ENCODE data around the gene CENPA. TPM values are rescaled to one million over a fixed set of nuclear protein-coding genes. Genes with fewer than 3 reads are reported as not detected.

Gene CENPA
- total RNA-seq, 2 donors from 2014 or later: 0.35 to 0.41 TPM

- Histone ChIP-seq H3K4me3 (no peak overlapping the region), H3K9me3 (no peaks in the 10 kb centered on the region), H3K27ac (no peak overlapping the region), H3K27me3 (no peaks in the 10 kb centered on the region), H3K36me3 (no peaks in the 10 kb centered on the region), H3K4me1 (no peaks in the 10 kb centered on the region)
- TF ChIP-seq CTCF (IDR thresholded peaks at IDR 0.05): no peak
- no peak for DNase-seq (ENCODE audit: low spot score)
Observed at GRCh38 chr2:26822877-26823276, 37.0 kb downstream of the CENPA start.

GRCh38 chr2:26838121-26838906, 52.5 kb downstream of the CENPA start:
- no peak for TF ChIP-seq CTCF (IDR thresholded peaks at IDR 0.05)
- H3K36me3 ChIP-seq: no peaks in the 10 kb centered on the region
- no peak overlapping the region for H3K4me3 ChIP-seq
- no peaks in the 10 kb centered on the region for H3K9me3 ChIP-seq
- H3K27ac ChIP-seq: no peak overlapping the region
- no peaks in the 10 kb centered on the region for H3K27me3 ChIP-seq
- no peak for DNase-seq (ENCODE audit: low spot score)
- H3K4me1 ChIP-seq: no peaks in the 10 kb centered on the region

GRCh38 chr2:26840937-26841610, 55.2 kb downstream of the CENPA start:
- peak; percentile 26 for DNase-seq (ENCODE audit: low spot score)
- Histone ChIP-seq H3K27me3 (no peaks in the 10 kb centered on the region), H3K27ac (no peak overlapping the region), H3K9me3 (no peaks in the 10 kb centered on the region), H3K36me3 (no peaks in the 10 kb centered on the region), H3K4me3 (no peak overlapping the region), H3K4me1 (no peaks in the 10 kb centered on the region)
- TF ChIP-seq CTCF (IDR thresholded peaks at IDR 0.05): no peak

GRCh38 chr2:26843041-26843440, 57.2 kb downstream of the CENPA start:
- Histone ChIP-seq H3K4me1 (peaks cover 0 to 17% of the 10 kb centered on the region in 2 donors), H3K9me3 (no peaks in the 10 kb centered on the region), H3K27ac (no peak overlapping the region), H3K4me3 (no peak overlapping the region), H3K27me3 (peaks cover 14 to 18% of the 10 kb centered on the region in 2 donors), H3K36me3 (no peaks in the 10 kb centered on the region)
- DNase-seq (ENCODE audit: low spot score): no peak
- no peak for TF ChIP-seq CTCF (IDR thresholded peaks at IDR 0.05)

Other genes starting within 250 kb of the CENPA start
- gene CIB4, start 144.7 kb upstream of the CENPA start, total RNA-seq: not detected
- gene KCNK3, start 93.3 kb upstream of the CENPA start, total RNA-seq: 10 to 100 TPM; 47.5 to 50.0 TPM
- 10 to 100 TPM; 34.2 to 55.7 TPM for gene SLC35F6, start 21.8 kb upstream of the CENPA start, total RNA-seq
- under 1 TPM in 1 of 2 donors, not detected in 1; 0.12 TPM for gene DPYSL5, start 62.1 kb downstream of the CENPA start, total RNA-seq
- gene MAPRE3, start 184.6 kb downstream of the CENPA start, total RNA-seq: 10 to 100 TPM; 20.6 to 33.4 TPM
- 10 to 100 TPM; 21.0 to 41.0 TPM for gene TMEM214, start 246.9 kb downstream of the CENPA start, total RNA-seq